Posterior vena cava (tissue), 2 donors: ENCODE data around the gene TMIGD2. TPM values are rescaled to one million over a fixed set of nuclear protein-coding genes. Genes with fewer than 3 reads are reported as not detected.

Experiments used
- total RNA-seq, 2 donors: library from RNA; stranded (reverse); fragmentation: NEBNext Ultra II Directional; extraction: Animal tissue kit (Norgen Biotek cat#: 25700); gene quantifications; one replicate each; pipeline ENCODE4 v1.2.1, GENCODE V29; 2021
- donor health status: DM: yes; HTN: yes; CAD: no.
- donor health status: DM: yes; HTN: yes; CAD: no.

TMIGD2 gene
- total RNA-seq, 2 donors from 2014 or later, result 0.38 TPM; not detected in 1

Other genes with a start within 250 kb of the TMIGD2 start
- gene ZBTB7A, start 235.5 kb downstream of the TMIGD2 start, total RNA-seq, result 10 to 100 TPM; 41.8 to 50.6 TPM
- gene MAP2K2, start 178.3 kb downstream of the TMIGD2 start, total RNA-seq, result 10 to 100 TPM; 82.8 to 88.4 TPM
- not detected for gene CREB3L3, start 148.8 kb downstream of the TMIGD2 start, total RNA-seq
- 10 to 100 TPM; 16.4 to 18.4 TPM for gene SIRT6, start 119.8 kb downstream of the TMIGD2 start, total RNA-seq
- gene ANKRD24, start 119.7 kb downstream of the TMIGD2 start, total RNA-seq, result under 1 TPM; 0.69 to 1.00 TPM
- gene EBI3, start 72.9 kb downstream of the TMIGD2 start, total RNA-seq, result 1 to 10 TPM; 2.0 to 4.6 TPM
- 10 to 100 TPM; 12.3 to 12.8 TPM for gene YJU2, start 55.3 kb downstream of the TMIGD2 start, total RNA-seq
- not detected for gene SHD, start 23.1 kb downstream of the TMIGD2 start, total RNA-seq
- not detected for gene FSD1, start 2.2 kb upstream of the TMIGD2 start, total RNA-seq
- gene STAP2, start 36.4 kb upstream of the TMIGD2 start, total RNA-seq, result 1 to 10 TPM; 2.1 to 2.7 TPM
- 10 to 100 TPM; 11.2 to 12.1 TPM for gene MPND, start 41.2 kb upstream of the TMIGD2 start, total RNA-seq
- gene SH3GL1, start 98.2 kb upstream of the TMIGD2 start, total RNA-seq, result 10 to 100 TPM; 77.5 to 88.8 TPM
- gene CHAF1A, start 100.3 kb upstream of the TMIGD2 start, total RNA-seq, result 1 to 10 TPM; 6.0 to 9.5 TPM
- gene UBXN6, start 155.4 kb upstream of the TMIGD2 start, total RNA-seq, result 10 to 100 TPM; 85.1 to 85.5 TPM
- gene HDGFL2, start 169.9 kb upstream of the TMIGD2 start, total RNA-seq, result 10 to 100 TPM; 24.6 to 28.1 TPM
- 10 to 100 TPM; 21.4 to 25.2 TPM for gene PLIN4, start 216.1 kb upstream of the TMIGD2 start, total RNA-seq
- 1 to 10 TPM; 2.2 to 2.8 TPM for gene PLIN5, start 232.8 kb upstream of the TMIGD2 start, total RNA-seq
- 1 to 10 TPM; 1.4 to 1.9 TPM for gene LRG1, start 237.6 kb upstream of the TMIGD2 start, total RNA-seq